ENCODE data around the gene KRT28.

The KRT28 gene

DNA sequence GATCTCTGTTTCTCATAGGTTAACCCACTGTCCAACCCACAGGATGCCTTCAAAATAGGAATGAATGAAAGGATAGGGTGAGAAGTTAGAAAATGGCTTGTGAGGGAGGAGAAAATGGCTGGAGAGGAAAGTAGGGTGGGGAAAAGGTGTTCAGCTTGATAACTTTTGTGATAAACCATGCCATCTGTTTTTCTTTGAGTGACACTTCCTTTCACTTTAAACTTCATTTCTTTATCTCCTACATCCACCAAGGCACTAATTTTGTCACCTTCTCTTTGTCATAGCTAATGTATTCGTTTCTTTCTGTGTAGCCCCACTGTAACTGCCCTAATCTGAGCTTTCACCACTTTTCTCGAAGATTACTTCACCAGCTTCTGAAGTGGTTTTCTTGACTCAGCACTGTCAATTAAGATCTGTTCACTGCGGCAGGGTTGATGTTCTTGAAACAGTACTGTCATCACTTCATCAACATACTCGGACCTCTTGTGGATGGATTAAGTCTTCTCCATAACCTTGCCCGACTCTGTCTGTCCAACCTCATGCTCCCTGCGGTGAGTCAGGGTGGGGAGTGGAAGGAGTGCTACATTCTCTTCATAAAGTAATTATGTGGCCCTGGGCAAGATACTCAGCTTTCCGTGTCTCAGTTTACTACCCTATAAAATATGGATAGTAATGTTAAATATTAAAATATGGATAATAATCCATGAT lies 28.1 kb upstream of the KRT28 start:
- Histone ChIP-seq H2BK5ac (ENCODE audit: low read depth, low read length, poor library complexity, severe bottlenecking) (no peak overlapping the region), H3K18ac (ENCODE audit: low read depth in 1 of 2, low read length in 2 of 2) (no peak overlapping the region), H4K91ac (ENCODE audit: low read length) (no peak overlapping the region), H3K23ac (ENCODE audit: low read length in 2 of 2) (no peak overlapping the region), H3K9ac (ENCODE audit: low read length) (no peak overlapping the region), H3K4me2 (ENCODE audit: low read length, poor library complexity, severe bottlenecking) (no peak overlapping the region), H3K4me1 (ENCODE audit: control insufficient read depth, insufficient read depth, low read depth, low read length) (no peaks in the 10 kb centered on the region), H3K27me3 (ENCODE audit: control insufficient read depth in 1 of 2, insufficient read depth in 1 of 2, low read length in 2 of 2) (no peaks in the 10 kb centered on the region), H3K14ac (ENCODE audit: low read length in 2 of 2) (no peak overlapping the region), H4K8ac (ENCODE audit: low read length) (no peak overlapping the region), H2BK120ac (ENCODE audit: low read depth, low read length) (no peak overlapping the region), H3K4ac (ENCODE audit: low read depth in 1 of 2, low read length in 2 of 2) (no peak overlapping the region), H3K27ac (ENCODE audit: low read length, poor library complexity, severe bottlenecking) (no peak overlapping the region), H2AFZ (ENCODE audit: low read depth, low read length) (no peak overlapping the region), H3K4me3 (ENCODE audit: insufficient read depth in 1 of 2, low read depth in 1 of 2, low read length in 2 of 2) (no peak overlapping the region), H2AK5ac (ENCODE audit: low read length, severe bottlenecking) (no peak overlapping the region), H3K9me3 (ENCODE audit: control insufficient read depth, low read length) (no peaks in the 10 kb centered on the region), H3K36me3 (ENCODE audit: control insufficient read depth in 1 of 2, insufficient read depth in 2 of 2, low read depth in 1 of 2, low read length in 2 of 2) (peaks cover 0 to 2% of the 10 kb centered on the region in 2 experiments), H2BK12ac (ENCODE audit: low read length in 2 of 2) (no peak overlapping the region), H3K79me1 (replicated peaks; ENCODE audit: low read length, poor library complexity, severe bottlenecking) (peaks cover 12% of the 10 kb centered on the region), H2BK15ac (ENCODE audit: low read depth, poor library complexity, severe bottlenecking) (no peak overlapping the region)
- DNase-seq: peak; percentile 22
- WGBS: 87% methylated on average over 5 of the region's 7 CpGs

DNA sequence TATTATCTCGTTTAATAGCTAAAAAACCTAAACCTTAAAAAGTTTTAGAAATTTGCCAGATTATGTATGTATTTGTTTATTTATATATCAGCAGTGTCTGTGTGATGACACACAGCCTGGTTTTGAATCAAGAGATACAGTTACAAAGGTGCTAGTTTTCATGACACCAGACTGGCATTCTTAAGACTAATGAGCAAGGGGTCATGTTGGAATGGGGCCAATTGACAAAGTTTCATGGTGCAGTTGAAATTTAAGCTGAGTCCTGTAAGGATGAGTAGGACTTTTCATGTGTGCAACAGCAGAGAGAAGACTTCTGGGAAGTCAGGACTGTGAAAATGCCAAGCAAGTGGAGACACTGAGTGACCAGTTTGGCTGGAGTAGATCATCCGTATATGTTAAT lies 25.8 kb upstream of the KRT28 start:
- Histone ChIP-seq H3K4me1 (ENCODE audit: control insufficient read depth, insufficient read depth, low read depth, low read length) (no peaks in the 10 kb centered on the region), H3K79me1 (replicated peaks; ENCODE audit: low read length, poor library complexity, severe bottlenecking) (peaks cover 17% of the 10 kb centered on the region), H4K8ac (ENCODE audit: low read length) (no peak overlapping the region), H3K27ac (ENCODE audit: low read length, poor library complexity, severe bottlenecking) (no peak overlapping the region), H4K91ac (ENCODE audit: low read length) (no peak overlapping the region), H2BK12ac (ENCODE audit: low read length in 2 of 2) (no peak overlapping the region), H3K27me3 (ENCODE audit: control insufficient read depth in 1 of 2, insufficient read depth in 1 of 2, low read length in 2 of 2) (no peaks in the 10 kb centered on the region), H3K4ac (ENCODE audit: low read depth in 1 of 2, low read length in 2 of 2) (no peak overlapping the region), H2AK5ac (ENCODE audit: low read length, severe bottlenecking) (no peak overlapping the region), H2AFZ (ENCODE audit: low read depth, low read length) (no peak overlapping the region), H3K9ac (ENCODE audit: low read length) (no peak overlapping the region), H2BK120ac (ENCODE audit: low read depth, low read length) (no peak overlapping the region), H2BK5ac (ENCODE audit: low read depth, low read length, poor library complexity, severe bottlenecking) (no peak overlapping the region), H3K36me3 (ENCODE audit: control insufficient read depth in 1 of 2, insufficient read depth in 2 of 2, low read depth in 1 of 2, low read length in 2 of 2) (peaks cover 5 to 8% of the 10 kb centered on the region in 2 experiments), H3K18ac (ENCODE audit: low read depth in 1 of 2, low read length in 2 of 2) (no peak overlapping the region), H3K23ac (ENCODE audit: low read length in 2 of 2) (no peak overlapping the region), H3K4me2 (ENCODE audit: low read length, poor library complexity, severe bottlenecking) (no peak overlapping the region), H3K14ac (ENCODE audit: low read length in 2 of 2) (no peak overlapping the region), H3K9me3 (ENCODE audit: control insufficient read depth, low read length) (no peaks in the 10 kb centered on the region), H3K4me3 (ENCODE audit: insufficient read depth in 1 of 2, low read depth in 1 of 2, low read length in 2 of 2) (no peak overlapping the region), H2BK15ac (ENCODE audit: low read depth, poor library complexity, severe bottlenecking) (no peak overlapping the region)
- WGBS: no CpG with 5 or more reads among the region's 2 CpGs
- DNase-seq: no peak

DNA sequence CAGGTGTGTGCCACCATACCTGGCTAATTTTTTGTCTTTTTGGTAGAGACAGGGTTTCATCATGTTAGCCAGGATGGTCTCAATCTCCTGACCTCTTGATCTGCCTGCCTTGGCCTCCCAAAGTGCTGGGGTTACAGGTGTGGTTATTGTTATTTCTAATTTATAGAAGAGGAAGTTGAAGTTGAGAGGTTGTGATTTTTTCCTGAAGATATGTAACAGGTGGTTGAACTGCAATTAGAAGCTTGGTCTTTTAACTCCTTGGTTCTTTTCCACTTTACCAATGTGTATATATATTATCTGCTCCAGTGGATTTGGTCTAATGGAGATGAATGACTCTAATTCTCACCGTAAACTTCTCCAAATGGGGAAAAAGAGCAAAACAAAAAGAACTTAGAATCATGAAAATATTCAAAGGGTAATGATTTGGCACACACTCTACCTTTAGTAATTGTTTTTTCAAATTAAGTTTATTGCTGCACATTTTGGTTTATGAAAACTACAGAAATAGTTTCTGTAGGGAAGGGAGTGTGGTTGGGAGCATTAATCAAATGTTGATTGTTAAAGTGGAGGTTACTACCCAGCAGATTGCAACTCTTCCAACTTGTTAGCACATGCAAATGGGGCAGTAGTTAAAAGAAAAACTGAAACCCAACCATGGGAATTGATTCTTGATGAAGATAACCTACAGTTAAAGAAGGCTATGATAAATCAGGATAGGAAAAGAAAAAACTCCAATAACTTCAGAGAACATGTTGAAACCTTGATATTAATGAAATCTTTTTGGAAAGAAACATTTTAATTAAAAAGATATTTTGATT lies 24.5 kb upstream of the KRT28 start:
- Histone ChIP-seq H3K4me2 (ENCODE audit: low read length, poor library complexity, severe bottlenecking) (no peak overlapping the region), H2BK5ac (ENCODE audit: low read depth, low read length, poor library complexity, severe bottlenecking) (no peak overlapping the region), H2AFZ (ENCODE audit: low read depth, low read length) (no peak overlapping the region), H3K14ac (ENCODE audit: low read length in 2 of 2) (no peak overlapping the region), H3K27ac (ENCODE audit: low read length, poor library complexity, severe bottlenecking) (no peak overlapping the region), H3K4ac (ENCODE audit: low read depth in 1 of 2, low read length in 2 of 2) (no peak overlapping the region), H3K9me3 (ENCODE audit: control insufficient read depth, low read length) (no peaks in the 10 kb centered on the region), H3K27me3 (ENCODE audit: control insufficient read depth in 1 of 2, insufficient read depth in 1 of 2, low read length in 2 of 2) (no peaks in the 10 kb centered on the region), H3K79me1 (replicated peaks; ENCODE audit: low read length, poor library complexity, severe bottlenecking) (peaks cover 15% of the 10 kb centered on the region), H3K4me1 (ENCODE audit: control insufficient read depth, insufficient read depth, low read depth, low read length) (peaks cover 1% of the 10 kb centered on the region), H3K23ac (ENCODE audit: low read length in 2 of 2) (no peak overlapping the region), H3K36me3 (ENCODE audit: control insufficient read depth in 1 of 2, insufficient read depth in 2 of 2, low read depth in 1 of 2, low read length in 2 of 2) (peaks cover 5 to 8% of the 10 kb centered on the region in 2 experiments), H3K9ac (ENCODE audit: low read length) (no peak overlapping the region), H2BK12ac (ENCODE audit: low read length in 2 of 2) (no peak overlapping the region), H3K4me3 (ENCODE audit: insufficient read depth in 1 of 2, low read depth in 1 of 2, low read length in 2 of 2) (no peak overlapping the region), H2AK5ac (ENCODE audit: low read length, severe bottlenecking) (no peak overlapping the region), H2BK120ac (ENCODE audit: low read depth, low read length) (no peak overlapping the region), H4K8ac (ENCODE audit: low read length) (no peak overlapping the region), H4K91ac (ENCODE audit: low read length) (no peak overlapping the region), H2BK15ac (ENCODE audit: low read depth, poor library complexity, severe bottlenecking) (no peak overlapping the region), H3K18ac (ENCODE audit: low read depth in 1 of 2, low read length in 2 of 2) (no peak overlapping the region)
- no peak for DNase-seq
- WGBS: no CpG with 5 or more reads among the region's 1 CpG

DNA sequence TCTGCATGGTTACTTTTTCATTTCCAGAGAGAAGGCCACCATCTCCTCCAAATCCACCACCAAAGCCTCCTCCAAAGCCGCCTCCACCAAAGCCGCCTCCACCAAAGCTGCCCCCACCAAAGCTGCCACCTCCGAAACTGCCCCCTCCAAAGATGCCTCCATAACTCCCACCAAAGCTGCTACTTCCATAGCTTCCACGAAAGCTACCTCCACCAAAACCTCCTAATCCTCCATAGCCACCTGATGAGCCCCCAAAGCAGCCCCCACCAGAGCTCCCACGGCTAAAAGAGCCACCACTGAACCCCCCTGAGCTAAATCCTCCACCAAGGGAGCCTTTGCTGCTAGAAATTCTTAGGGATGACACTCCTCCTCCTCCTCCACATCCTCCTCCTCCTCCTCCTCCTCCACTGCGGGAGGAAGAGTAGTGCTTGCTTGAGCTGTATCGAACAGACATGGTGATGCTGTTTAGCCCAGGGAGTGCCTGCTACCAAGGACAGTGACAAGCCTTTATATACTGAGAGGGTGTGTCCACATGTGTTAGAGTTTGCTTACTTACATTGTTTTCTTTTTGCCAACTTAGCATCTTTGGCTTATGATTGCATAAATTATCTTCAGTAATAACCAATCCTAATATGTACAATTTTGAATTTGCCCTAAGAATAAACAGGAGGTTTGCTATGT lies 22.5 kb upstream of the KRT28 start, which contains the start of gene KRT10:
TSS of gene KRT10 (minus strand) at position 483 of the 681 bp plus-strand sequence. CDS start at position 454, 29 bp downstream.
- no peaks in the 10 kb centered on the region for H3K9me3 ChIP-seq (ENCODE audit: control insufficient read depth, low read length)
- H2BK12ac ChIP-seq (ENCODE audit: low read length in 2 of 2): no peak within 1 kb of the TSS
- no peak within 1 kb of the TSS for H2BK5ac ChIP-seq (ENCODE audit: low read depth, low read length, poor library complexity, severe bottlenecking)
- H2BK15ac ChIP-seq (ENCODE audit: low read depth, poor library complexity, severe bottlenecking): no peak within 1 kb of the TSS
- H2AFZ ChIP-seq (ENCODE audit: low read depth, low read length): no peak within 1 kb of the TSS
- no peak for DNase-seq
- no peak within 1 kb of the TSS for H2AK5ac ChIP-seq (ENCODE audit: low read length, severe bottlenecking)
- H3K4me3 ChIP-seq (ENCODE audit: insufficient read depth in 1 of 2, low read depth in 1 of 2, low read length in 2 of 2): no peak within 1 kb of the TSS
- no peak within 1 kb of the TSS for H3K9ac ChIP-seq (ENCODE audit: low read length)
- H3K4ac ChIP-seq (ENCODE audit: low read depth in 1 of 2, low read length in 2 of 2): no peak within 1 kb of the TSS
- H3K4me1 ChIP-seq (ENCODE audit: control insufficient read depth, insufficient read depth, low read depth, low read length): peaks cover 1% of the 10 kb centered on the region
- no peaks in the 10 kb centered on the region for H3K27me3 ChIP-seq (ENCODE audit: control insufficient read depth in 1 of 2, insufficient read depth in 1 of 2, low read length in 2 of 2)
- H3K79me1 ChIP-seq (replicated peaks; ENCODE audit: low read length, poor library complexity, severe bottlenecking): peaks cover 17% of the 10 kb centered on the region
- no peak within 1 kb of the TSS for H3K27ac ChIP-seq (ENCODE audit: low read length, poor library complexity, severe bottlenecking)
- H3K14ac ChIP-seq (ENCODE audit: low read length in 2 of 2): no peak within 1 kb of the TSS
- H3K36me3 ChIP-seq (ENCODE audit: control insufficient read depth in 1 of 2, insufficient read depth in 2 of 2, low read depth in 1 of 2, low read length in 2 of 2): peaks cover 7 to 16% of the 10 kb centered on the region in 2 experiments
- H3K23ac ChIP-seq (ENCODE audit: low read length in 2 of 2): no peak within 1 kb of the TSS
- H4K8ac ChIP-seq (ENCODE audit: low read length): no peak within 1 kb of the TSS
- H3K18ac ChIP-seq (ENCODE audit: low read depth in 1 of 2, low read length in 2 of 2): no peak within 1 kb of the TSS
- no peak within 1 kb of the TSS for H4K91ac ChIP-seq (ENCODE audit: low read length)
- WGBS: 93% methylated on average over 5 of the region's 7 CpGs
- H3K4me2 ChIP-seq (ENCODE audit: low read length, poor library complexity, severe bottlenecking): no peak within 1 kb of the TSS
- no peak within 1 kb of the TSS for H2BK120ac ChIP-seq (ENCODE audit: low read depth, low read length)

Measured in mesenchymal stem cell (in vitro differentiated cells and primary cell).